GM18505 (cell line): ENCODE results near the gene FAR2.

ENCODE experiments used
- ATAC-seq: cut with Tn5 transposase; IDR thresholded peaks from one replicate; pipeline ENCODE4 v1.9.1; 2021; ENCODE audit not compliant: unreplicated experiment
- POLR2A ChIP-seq: IDR thresholded peaks from 4 replicates; pipeline ENCODE4 v1.6.1; 2011; ENCODE audit warnings: borderline replicate concordance; ENCODE audit not compliant: insufficient read depth, insufficient read length; ENCODE audit errors: extremely low read depth

Gene FAR2

GRCh38 chr12:29224572-29224971 is 75.5 kb downstream of the FAR2 start:
- TF ChIP-seq POLR2A, result no peak

GRCh38 chr12:29225834-29226233 is 76.8 kb downstream of the FAR2 start:
- ATAC-seq, result no peak
- TF ChIP-seq POLR2A, result no peak

More at GRCh38 chr12:29224572-29224971, 75.5 kb downstream of the FAR2 start:
- ATAC-seq, result no peak

- no peak for ATAC-seq
- no peak for TF ChIP-seq POLR2A
These were observed 77.5 kb downstream of the FAR2 start for GRCh38 chr12:29226616-29227015.

GRCh38 chr12:29228474-29229157 is 79.5 kb downstream of the FAR2 start:
- no peak for TF ChIP-seq POLR2A
- ATAC-seq, result no peak

GRCh38 chr12:29229158-29229505 is 80.1 kb downstream of the FAR2 start:
- ATAC-seq, result no peak
- TF ChIP-seq POLR2A, result no peak

GRCh38 chr12:29229937-29230336 is 80.9 kb downstream of the FAR2 start:
- no peak for ATAC-seq
- TF ChIP-seq POLR2A, result no peak

GRCh38 chr12:29230800-29231560 is 81.9 kb downstream of the FAR2 start:
- ATAC-seq, result no peak
- no peak for TF ChIP-seq POLR2A

GRCh38 chr12:29232086-29232485 is 83.0 kb downstream of the FAR2 start:
- no peak for TF ChIP-seq POLR2A

GRCh38 chr12:29234552-29234951 is 85.5 kb downstream of the FAR2 start:
- ATAC-seq, result no peak
- TF ChIP-seq POLR2A, result no peak

More at GRCh38 chr12:29232086-29232485, 83.0 kb downstream of the FAR2 start:
- ATAC-seq, result no peak

GRCh38 chr12:29234965-29235626 is 86.0 kb downstream of the FAR2 start:
- ATAC-seq, result no peak
- no peak for TF ChIP-seq POLR2A

GRCh38 chr12:29238822-29239291 is 89.8 kb downstream of the FAR2 start:
- no peak for ATAC-seq
- TF ChIP-seq POLR2A, result no peak

GRCh38 chr12:29239336-29239735 is 90.3 kb downstream of the FAR2 start:
- no peak for TF ChIP-seq POLR2A
- ATAC-seq, result no peak

- TF ChIP-seq POLR2A, result no peak
These were observed 91.4 kb downstream of the FAR2 start for GRCh38 chr12:29240441-29240840.

GRCh38 chr12:29241821-29242591 is 92.9 kb downstream of the FAR2 start:
- peak; percentile 85 for ATAC-seq
- TF ChIP-seq POLR2A, result no peak

More at GRCh38 chr12:29240441-29240840, 91.4 kb downstream of the FAR2 start:
- no peak for ATAC-seq

- no peak for TF ChIP-seq POLR2A
- no peak for ATAC-seq
These were observed 93.9 kb downstream of the FAR2 start for GRCh38 chr12:29242921-29243431.
